ENCODE results near the gene SCLT1.

GRCh38 chr4:129062580-129062979, 30.8 kb downstream of the SCLT1 start:
- TF ChIP-seq CTCF (IDR thresholded peaks at IDR 0.05) (no peak), POLR2A (IDR thresholded peaks at IDR 0.05) (no peak)

All from testis (tissue), 2 donors.